ENCODE measurements around the gene PITX1.

Gene PITX1

GRCh38 chr5:135046661-135047346 is 12.8 kb upstream of the PITX1 start:
- H3K27me3 ChIP-seq (ENCODE audit: insufficient read depth, low read length) = peaks cover 89% of the 10 kb centered on the region
- H3K4me1 ChIP-seq (ENCODE audit: insufficient read depth, low read length) = no peaks in the 10 kb centered on the region
- H2AFZ ChIP-seq (ENCODE audit: low read depth, low read length) = no peak overlapping the region
- no peak overlapping the region for H3K4me3 ChIP-seq (ENCODE audit: low read length)
- no peaks in the 10 kb centered on the region for H3K9me3 ChIP-seq (ENCODE audit: low read length)
- no peaks in the 10 kb centered on the region for H3K36me3 ChIP-seq (ENCODE audit: insufficient read depth, low read length)

GRCh38 chr5:135045488-135045887 is 11.5 kb upstream of the PITX1 start:
- Histone ChIP-seq H3K27me3 (ENCODE audit: insufficient read depth, low read length) (peaks cover 89% of the 10 kb centered on the region), H3K4me3 (ENCODE audit: low read length) (no peak overlapping the region), H3K36me3 (ENCODE audit: insufficient read depth, low read length) (no peaks in the 10 kb centered on the region), H3K9me3 (ENCODE audit: low read length) (no peaks in the 10 kb centered on the region), H3K4me1 (ENCODE audit: insufficient read depth, low read length) (no peaks in the 10 kb centered on the region), H2AFZ (ENCODE audit: low read depth, low read length) (no peak overlapping the region)

- Histone ChIP-seq H2AFZ (ENCODE audit: low read depth, low read length) (no peak overlapping the region), H3K9me3 (ENCODE audit: low read length) (no peaks in the 10 kb centered on the region), H3K4me1 (ENCODE audit: insufficient read depth, low read length) (no peaks in the 10 kb centered on the region), H3K36me3 (ENCODE audit: insufficient read depth, low read length) (no peaks in the 10 kb centered on the region), H3K4me3 (ENCODE audit: low read length) (no peak overlapping the region), H3K27me3 (ENCODE audit: insufficient read depth, low read length) (peaks cover 90% of the 10 kb centered on the region)
These were observed 8.6 kb upstream of the PITX1 start for GRCh38 chr5:135042595-135042994.

GRCh38 chr5:135041726-135042125 is 7.7 kb upstream of the PITX1 start:
- Histone ChIP-seq H3K36me3 (ENCODE audit: insufficient read depth, low read length) (no peaks in the 10 kb centered on the region), H3K4me1 (ENCODE audit: insufficient read depth, low read length) (no peaks in the 10 kb centered on the region), H3K27me3 (ENCODE audit: insufficient read depth, low read length) (peaks cover 94% of the 10 kb centered on the region), H3K9me3 (ENCODE audit: low read length) (peaks cover 3% of the 10 kb centered on the region), H2AFZ (ENCODE audit: low read depth, low read length) (no peak overlapping the region), H3K4me3 (ENCODE audit: low read length) (no peak overlapping the region)

GRCh38 chr5:135041145-135041587 is 7.1 kb upstream of the PITX1 start:
- Histone ChIP-seq H3K4me1 (ENCODE audit: insufficient read depth, low read length) (no peaks in the 10 kb centered on the region), H3K36me3 (ENCODE audit: insufficient read depth, low read length) (no peaks in the 10 kb centered on the region), H3K9me3 (ENCODE audit: low read length) (peaks cover 3% of the 10 kb centered on the region), H3K4me3 (ENCODE audit: low read length) (no peak overlapping the region), H3K27me3 (ENCODE audit: insufficient read depth, low read length) (peaks cover 95% of the 10 kb centered on the region), H2AFZ (ENCODE audit: low read depth, low read length) (no peak overlapping the region)

GRCh38 chr5:135040333-135041144 is 6.5 kb upstream of the PITX1 start:
- Histone ChIP-seq H3K9me3 (ENCODE audit: low read length) (peaks cover 3% of the 10 kb centered on the region), H3K4me1 (ENCODE audit: insufficient read depth, low read length) (no peaks in the 10 kb centered on the region), H3K36me3 (ENCODE audit: insufficient read depth, low read length) (no peaks in the 10 kb centered on the region)

GRCh38 chr5:135040034-135040332 is 6.0 kb upstream of the PITX1 start:
- peaks cover 98% of the 10 kb centered on the region for H3K27me3 ChIP-seq (ENCODE audit: insufficient read depth, low read length)
- H3K4me1 ChIP-seq (ENCODE audit: insufficient read depth, low read length) = no peaks in the 10 kb centered on the region
- no peaks in the 10 kb centered on the region for H3K36me3 ChIP-seq (ENCODE audit: insufficient read depth, low read length)
- H3K9me3 ChIP-seq (ENCODE audit: low read length) = peaks cover 3% of the 10 kb centered on the region
- no peak overlapping the region for H2AFZ ChIP-seq (ENCODE audit: low read depth, low read length)
- H3K4me3 ChIP-seq (ENCODE audit: low read length) = no peak overlapping the region

More at GRCh38 chr5:135040333-135041144, 6.5 kb upstream of the PITX1 start:
- Histone ChIP-seq H3K27me3 (ENCODE audit: insufficient read depth, low read length) (peaks cover 98% of the 10 kb centered on the region), H3K4me3 (ENCODE audit: low read length) (no peak overlapping the region), H2AFZ (ENCODE audit: low read depth, low read length) (no peak overlapping the region)

GRCh38 chr5:135039271-135040033 is 5.4 kb upstream of the PITX1 start:
- peaks cover 3% of the 10 kb centered on the region for H3K9me3 ChIP-seq (ENCODE audit: low read length)
- H3K27me3 ChIP-seq (ENCODE audit: insufficient read depth, low read length) = peaks cover 98% of the 10 kb centered on the region
- no peaks in the 10 kb centered on the region for H3K4me1 ChIP-seq (ENCODE audit: insufficient read depth, low read length)
- no peak overlapping the region for H2AFZ ChIP-seq (ENCODE audit: low read depth, low read length)
- H3K36me3 ChIP-seq (ENCODE audit: insufficient read depth, low read length) = no peaks in the 10 kb centered on the region
- no peak overlapping the region for H3K4me3 ChIP-seq (ENCODE audit: low read length)

- Histone ChIP-seq H3K27me3 (ENCODE audit: insufficient read depth, low read length) (peaks cover 95% of the 10 kb centered on the region), H3K9me3 (ENCODE audit: low read length) (peaks cover 3% of the 10 kb centered on the region), H3K4me3 (ENCODE audit: low read length) (no peak overlapping the region), H3K36me3 (ENCODE audit: insufficient read depth, low read length) (no peaks in the 10 kb centered on the region), H3K4me1 (ENCODE audit: insufficient read depth, low read length) (no peaks in the 10 kb centered on the region), H2AFZ (ENCODE audit: low read depth, low read length) (no peak overlapping the region)
These were observed 4.8 kb upstream of the PITX1 start for GRCh38 chr5:135038813-135039270.

GRCh38 chr5:135038205-135038812 is 4.3 kb upstream of the PITX1 start:
- Histone ChIP-seq H2AFZ (ENCODE audit: low read depth, low read length) (no peak overlapping the region), H3K36me3 (ENCODE audit: insufficient read depth, low read length) (no peaks in the 10 kb centered on the region), H3K4me1 (ENCODE audit: insufficient read depth, low read length) (peaks cover 2% of the 10 kb centered on the region), H3K27me3 (ENCODE audit: insufficient read depth, low read length) (peaks cover 95% of the 10 kb centered on the region), H3K4me3 (ENCODE audit: low read length) (no peak overlapping the region), H3K9me3 (ENCODE audit: low read length) (peaks cover 3% of the 10 kb centered on the region)

- Histone ChIP-seq H3K9me3 (ENCODE audit: low read length) (peaks cover 3% of the 10 kb centered on the region), H2AFZ (ENCODE audit: low read depth, low read length) (no peak overlapping the region), H3K4me1 (ENCODE audit: insufficient read depth, low read length) (peaks cover 4% of the 10 kb centered on the region), H3K4me3 (ENCODE audit: low read length) (no peak overlapping the region), H3K36me3 (ENCODE audit: insufficient read depth, low read length) (no peaks in the 10 kb centered on the region), H3K27me3 (ENCODE audit: insufficient read depth, low read length) (peaks cover 95% of the 10 kb centered on the region)
These were observed 3.6 kb upstream of the PITX1 start for GRCh38 chr5:135037519-135038204.

GRCh38 chr5:135036405-135036804 is 2.4 kb upstream of the PITX1 start:
- Histone ChIP-seq H3K9me3 (ENCODE audit: low read length) (peaks cover 3% of the 10 kb centered on the region), H3K36me3 (ENCODE audit: insufficient read depth, low read length) (no peaks in the 10 kb centered on the region), H3K4me1 (ENCODE audit: insufficient read depth, low read length) (peaks cover 4% of the 10 kb centered on the region), H2AFZ (ENCODE audit: low read depth, low read length) (no peak overlapping the region), H3K4me3 (ENCODE audit: low read length) (no peak overlapping the region), H3K27me3 (ENCODE audit: insufficient read depth, low read length) (peaks cover 96% of the 10 kb centered on the region)
